ENCODE measurements around the gene DGKA. TPM values are rescaled to one million over a fixed set of nuclear protein-coding genes. Genes with fewer than 3 reads are reported as not detected.
A peak's percentile ranks its signal among the peaks of the same experiment; 100 is the strongest.
"Not testable (repeated sequence)": the region's sequence is repeated elsewhere in the genome, so short reads cannot be mapped to it uniquely, and the experiment has no call there.

The DGKA gene
- total RNA-seq, 1 donor from 2014 or later = 18.8 TPM

- H3K9me3 Mint-ChIP-seq = no peaks in the 10 kb centered on the region
- no peak overlapping the region for H3K4me3 Mint-ChIP-seq
- no peak overlapping the region for H3K27ac Mint-ChIP-seq (ENCODE audit: unreplicated experiment)
- no peaks in the 10 kb centered on the region for H3K27me3 Mint-ChIP-seq (ENCODE audit: low read depth)
- H3K4me1 Mint-ChIP-seq = peaks cover 32% of the 10 kb centered on the region
- no peak for DNase-seq (ENCODE audit: low read depth, low spot score)
- peaks cover 15% of the 10 kb centered on the region for H3K36me3 Mint-ChIP-seq (ENCODE audit: low read depth)
- TF ChIP-seq CTCF (conservative IDR thresholded peaks at IDR 0.05) = no peak
Measured at GRCh38 chr12:55974308-55974730, 43.4 kb downstream of the DGKA start.

- peaks cover 11% of the 10 kb centered on the region for H3K36me3 Mint-ChIP-seq (ENCODE audit: low read depth)
- H3K27ac Mint-ChIP-seq (ENCODE audit: unreplicated experiment) = no peak overlapping the region
- no peak for TF ChIP-seq CTCF (conservative IDR thresholded peaks at IDR 0.05)
- H3K9me3 Mint-ChIP-seq = no peaks in the 10 kb centered on the region
- H3K27me3 Mint-ChIP-seq (ENCODE audit: low read depth) = no peaks in the 10 kb centered on the region
- peaks cover 14% of the 10 kb centered on the region for H3K4me1 Mint-ChIP-seq
- no peak for DNase-seq (ENCODE audit: low read depth, low spot score)
- peak overlapping the region; percentile 27 for H3K4me3 Mint-ChIP-seq
Measured at GRCh38 chr12:55978393-55978792, 47.4 kb downstream of the DGKA start.

- no peaks in the 10 kb centered on the region for H3K27me3 Mint-ChIP-seq (ENCODE audit: low read depth)
- H3K9me3 Mint-ChIP-seq = no peaks in the 10 kb centered on the region
- H3K4me1 Mint-ChIP-seq = peaks cover 14% of the 10 kb centered on the region
- peaks cover 11% of the 10 kb centered on the region for H3K36me3 Mint-ChIP-seq (ENCODE audit: low read depth)
- no peak for DNase-seq (ENCODE audit: low read depth, low spot score)
- TF ChIP-seq CTCF (conservative IDR thresholded peaks at IDR 0.05) = no peak
- peak overlapping the region; percentile 24 for H3K4me3 Mint-ChIP-seq
- no peak overlapping the region for H3K27ac Mint-ChIP-seq (ENCODE audit: unreplicated experiment)
Measured at GRCh38 chr12:55979069-55979468, 48.1 kb downstream of the DGKA start.

GRCh38 chr12:55981882-55982281 is 50.9 kb downstream of the DGKA start:
- H3K36me3 Mint-ChIP-seq (ENCODE audit: low read depth); H3K27me3 Mint-ChIP-seq (ENCODE audit: low read depth); DNase-seq (ENCODE audit: low read depth, low spot score); H3K27ac Mint-ChIP-seq (ENCODE audit: unreplicated experiment); H3K4me3 Mint-ChIP-seq; H3K9me3 Mint-ChIP-seq; H3K4me1 Mint-ChIP-seq: not testable (repeated sequence)

GRCh38 chr12:55982319-55982936 is 51.5 kb downstream of the DGKA start:
- H3K27me3 Mint-ChIP-seq (ENCODE audit: low read depth) = no peaks in the 10 kb centered on the region
- no peaks in the 10 kb centered on the region for H3K9me3 Mint-ChIP-seq
- no peak for TF ChIP-seq CTCF (conservative IDR thresholded peaks at IDR 0.05)
- DNase-seq (ENCODE audit: low read depth, low spot score) = no peak
- no peak overlapping the region for H3K4me3 Mint-ChIP-seq
- H3K36me3 Mint-ChIP-seq (ENCODE audit: low read depth) = peaks cover 8% of the 10 kb centered on the region
- peak overlapping the region; percentile 71 for H3K27ac Mint-ChIP-seq (ENCODE audit: unreplicated experiment)
- peaks cover 6% of the 10 kb centered on the region for H3K4me1 Mint-ChIP-seq

DNA sequence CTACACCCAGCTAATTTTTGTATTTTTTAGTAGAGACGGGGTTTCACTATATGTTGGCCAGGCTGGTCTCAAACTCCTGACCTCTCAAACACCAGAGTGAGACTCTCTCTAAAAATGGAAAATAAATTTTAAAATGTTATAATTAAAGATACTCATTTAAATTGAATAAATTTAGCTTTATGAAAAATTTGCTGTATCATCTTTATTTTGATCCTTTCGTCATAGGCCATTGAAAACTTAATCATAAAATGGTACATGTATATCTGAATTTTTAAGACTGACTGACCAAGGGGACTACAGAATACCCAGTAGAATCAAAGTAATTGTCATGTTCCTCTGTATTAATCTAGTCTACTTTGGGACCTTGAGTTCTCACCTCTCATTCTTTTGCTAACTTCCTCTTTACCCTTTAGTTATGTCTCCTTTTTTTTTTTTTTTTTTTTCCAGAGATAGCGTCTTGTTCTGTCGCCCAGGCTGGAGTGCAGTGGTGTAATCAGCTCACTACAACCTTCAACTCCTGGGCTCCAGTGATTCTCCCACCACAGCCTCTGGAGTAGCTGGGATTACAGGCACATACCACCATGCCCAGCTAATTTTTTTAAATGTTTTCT is 52.4 kb downstream of the DGKA start:
- no peaks in the 10 kb centered on the region for H3K27me3 Mint-ChIP-seq (ENCODE audit: low read depth)
- H3K36me3 Mint-ChIP-seq (ENCODE audit: low read depth) = peaks cover 7% of the 10 kb centered on the region
- DNase-seq (ENCODE audit: low read depth, low spot score) = no peak
- peaks cover 6% of the 10 kb centered on the region for H3K4me1 Mint-ChIP-seq
- peak overlapping the region; percentile 19 for H3K27ac Mint-ChIP-seq (ENCODE audit: unreplicated experiment)
- H3K9me3 Mint-ChIP-seq = no peaks in the 10 kb centered on the region
- no peak for TF ChIP-seq CTCF (conservative IDR thresholded peaks at IDR 0.05)
- no peak overlapping the region for H3K4me3 Mint-ChIP-seq

Data from neural crest cell (in vitro differentiated cells).